Endothelial cell of umbilical vein (primary cell): ENCODE results near the gene DACT1. TPM values are rescaled to one million over a fixed set of nuclear protein-coding genes. Genes with fewer than 3 reads are reported as not detected.

Experiments used
- BruUV-seq: library from RNA; stranded (reverse); fragments of 400-500 nt; replicated peaks from 2 replicates; lab custom pipeline; 2021; lab: Mats Ljungman, UMichigan
- CTCF ChIA-PET: fragments of 300-600, 350-600 bp; sonication (Branson Sonifier 250); formaldehyde crosslinking; loops from one replicate; lab custom pipeline; 2021; ENCODE audit warnings: antibody characterized with exemption, inconsistent platforms; lab: Charles Lee
- POLR2A ChIA-PET: fragments of 300-600, 350-600 bp; sonication (Branson Sonifier 250); formaldehyde crosslinking; loops from one replicate; lab custom pipeline; 2021; ENCODE audit warnings: antibody characterized with exemption, inconsistent platforms; lab: Charles Lee
- DNase-seq: peaks from one replicate; pipeline ENCODE4 v3.0.0-alpha.2; 2011; ENCODE audit warnings: low read depth, low spot score
- FAIRE-seq: peaks from 2 replicates; lab custom pipeline; 2011; peaks lifted over from hg19 to GRCh38; lab: Jason Lieb, UNC
- H2AFZ ChIP-seq: 2 replicates; pipeline ENCODE4 v1.6.0; 2012; ENCODE audit warnings: low read depth, low read length, control low read depth, inconsistent platforms
- H3K27ac ChIP-seq: 2 replicates; pipeline ENCODE4 v1.5.1; 2011; ENCODE audit warnings: low read depth, mild to moderate bottlenecking, control low read depth, low read length, moderate library complexity; ENCODE audit not compliant: insufficient read depth
- H3K27me3 ChIP-seq, 2 experiments: 2 replicates each; pipeline versions ENCODE4 v1.6.0 to v1.6.1; 2011; ENCODE audit warnings: low read length in 2 of 2, mixed read lengths in 1 of 2; ENCODE audit not compliant: control insufficient read depth in 2 of 2, insufficient read depth in 2 of 2
- H3K36me3 ChIP-seq, 2 experiments: 2 replicates in 1 of 2; 3 replicates in 1 of 2; pipeline ENCODE4 v1.5.1; 2011; ENCODE audit warnings: low read length in 2 of 2, mild to moderate bottlenecking in 1 of 2, moderate library complexity in 1 of 2; ENCODE audit not compliant: control insufficient read depth in 2 of 2, insufficient read depth in 2 of 2; ENCODE audit errors: extremely low read depth in 1 of 2
- H3K4me1 ChIP-seq: 3 replicates; pipeline ENCODE4 v1.5.1; 2011; ENCODE audit warnings: mild to moderate bottlenecking, low read length; ENCODE audit not compliant: control insufficient read depth, insufficient read depth; ENCODE audit errors: extremely low read depth
- H3K4me2 ChIP-seq: 2 replicates; pipeline ENCODE4 v1.6.1; 2011; ENCODE audit warnings: low read length, control low read depth, mixed read lengths; ENCODE audit not compliant: insufficient read depth
- H3K4me3 ChIP-seq, 3 experiments: fragments of 200-600 bp in 1 of 3; sonication (generic), shearing (Covaris generic) in 1 of 3; replicated peaks in 1 of 3; 2 replicates each; pipeline ENCODE4 v1.5.1; 2011 to 2016; ENCODE audit warnings: control low read depth in 3 of 3, low read length in 3 of 3, mild to moderate bottlenecking in 2 of 3, inconsistent platforms in 1 of 3, low read depth in 1 of 3, moderate library complexity in 1 of 3; ENCODE audit not compliant: insufficient read depth in 1 of 3
- H3K79me2 ChIP-seq: 2 replicates; pipeline ENCODE4 v1.6.0; 2012; ENCODE audit warnings: low read length, inconsistent platforms; ENCODE audit not compliant: control insufficient read depth, insufficient read depth
- H3K9ac ChIP-seq: replicated peaks from 2 replicates; pipeline ENCODE3; 2011; ENCODE audit warnings: low read length, control low read depth; ENCODE audit not compliant: insufficient read depth; ENCODE audit errors: extremely low read depth
- H3K9me1 ChIP-seq: replicated peaks from 3 replicates; pipeline ENCODE4 v1.6.0; 2011; ENCODE audit warnings: mild to moderate bottlenecking, low read length; ENCODE audit not compliant: control insufficient read depth, insufficient read depth; ENCODE audit errors: extremely low read depth
- H3K9me3 ChIP-seq: replicated peaks from 2 replicates; pipeline ENCODE4 v1.5.1; 2012; ENCODE audit warnings: low read length, inconsistent platforms; ENCODE audit not compliant: control insufficient read depth, insufficient read depth
- H4K20me1 ChIP-seq: replicated peaks from 2 replicates; pipeline ENCODE3; 2011; ENCODE audit warnings: mild to moderate bottlenecking, low read length; ENCODE audit not compliant: control insufficient read depth, insufficient read depth; ENCODE audit errors: extremely low read depth
- EZH2 ChIP-seq: IDR thresholded peaks from 2 replicates; pipeline ENCODE4 v1.6.1; 2012; ENCODE audit warnings: borderline replicate concordance, low read depth, mild to moderate bottlenecking, moderate library complexity, low read length, inconsistent platforms; ENCODE audit not compliant: severe bottlenecking
- FOS ChIP-seq: IDR thresholded peaks from 2 replicates; pipeline ENCODE4 v1.6.1; 2011; ENCODE audit warnings: mild to moderate bottlenecking, low read length, moderate library complexity, borderline replicate concordance; ENCODE audit not compliant: insufficient read depth
- GATA2 ChIP-seq: IDR thresholded peaks from 2 replicates; pipeline ENCODE4 v1.7.0; 2011; ENCODE audit warnings: low read depth, mild to moderate bottlenecking, moderate library complexity, mixed read lengths, low read length; ENCODE audit not compliant: insufficient read length, insufficient read depth
- JUN ChIP-seq: IDR thresholded peaks from 2 replicates; pipeline ENCODE4 v1.6.1; 2011; ENCODE audit warnings: borderline replicate concordance, low read depth; ENCODE audit not compliant: insufficient read length, insufficient read depth
- MYC ChIP-seq: IDR thresholded peaks from one replicate; pipeline ENCODE4 v1.6.1; 2011; ENCODE audit warnings: mild to moderate bottlenecking, low read depth, low read length
- POLR2A ChIP-seq: IDR thresholded peaks from 2 replicates; pipeline ENCODE4 v1.6.1; 2012; ENCODE audit warnings: low read depth, mild to moderate bottlenecking, control low read depth, low read length
- POLR2AphosphoS5 ChIP-seq: IDR thresholded peaks from 2 replicates; pipeline ENCODE4 v1.6.1; 2012; ENCODE audit warnings: low read depth, mild to moderate bottlenecking, control low read depth, low read length, moderate library complexity; ENCODE audit not compliant: insufficient read depth
- dilution Hi-C: fragments of 300-500 bp; cut with MboI; formaldehyde crosslinking; loops from one replicate; pipeline ENCODE4 v1.15.0; 2019; ENCODE audit warnings: low sequenced_read_pairs; ENCODE audit not compliant: extremely low pct_ligation_motif_present
- intact Hi-C: fragments of 100-400 bp; cut with micrococcal nuclease; formaldehyde crosslinking; loops from one replicate; pipeline ENCODE4 v1.10.0; 2022
- polyA plus RNA-seq, 4 experiments: library from polyadenylated mRNA; depleted of rRNA in 3 of 4; stranded (reverse) in 3 of 4; unstranded in 1 of 4; fragments of >200 nt; gene quantifications; 2 replicates each; pipeline versions ENCODE4 v1.2.1 to v1.2.3, GENCODE V29; 2011 to 2012; ENCODE audit warnings: missing spikeins in 1 of 4
- total RNA-seq: library from RNA; stranded (reverse); gene quantifications from 2 replicates; pipeline ENCODE4 v1.2.3, GENCODE V29; 2021
- TF ChIP-seq, protein P1 (sequence below), 2 donors: IDR thresholded peaks; 1 replicate in 1 of 2; 2 replicates in 1 of 2; pipeline ENCODE4 v1.5.1; 2011; ENCODE audit warnings: low read length in 2 of 2, mild to moderate bottlenecking in 2 of 2, moderate library complexity in 2 of 2, control low read depth in 1 of 2, inconsistent platforms in 1 of 2, low read depth in 1 of 2; ENCODE audit not compliant: insufficient read depth in 1 of 2; ENCODE audit errors: extremely low read depth in 1 of 2
- TF ChIP-seq, protein P2 (sequence below): IDR thresholded peaks from 2 replicates; pipeline ENCODE4 v1.6.1; 2011; ENCODE audit not compliant: insufficient read depth, insufficient read length

DACT1 gene
- total and polyA plus RNA-seq, 2 donors (not counting 3 experiments of a cell fraction or from before 2014, with no cell fraction given) = 0.21 to 0.27 TPM

DNA sequence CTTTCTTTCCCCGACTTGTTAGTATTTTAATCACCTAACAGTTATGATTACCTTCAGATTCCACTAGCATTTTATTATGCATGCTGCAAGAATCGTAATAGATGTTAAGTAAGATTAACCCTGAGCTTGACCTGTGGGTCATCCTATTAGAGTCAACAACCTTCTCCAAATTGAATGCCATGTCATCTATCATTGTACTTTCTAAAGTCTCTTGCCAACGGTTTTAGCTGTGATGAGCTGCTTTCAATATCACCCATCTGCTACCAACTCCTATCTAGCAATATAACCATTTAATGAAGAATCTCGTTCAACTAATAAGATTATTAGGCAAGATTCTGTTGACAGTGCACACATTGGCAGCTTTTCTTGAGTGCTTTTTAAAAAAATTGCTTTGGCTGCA lies 33.7 kb downstream of the DACT1 start:
- ChIA-PET POLR2A (no interaction called here), CTCF (no interaction called here)
- H3K27me3 ChIP-seq = peaks cover 0 to 7% of the 10 kb centered on the region in 2 experiments
- intact Hi-C loops (no loop called here), dilution Hi-C loops (no loop called here)
- H3K4me2 ChIP-seq = no peak overlapping the region
- FAIRE-seq (no peak), DNase-seq (no peak)
- no peaks in the 10 kb centered on the region for H3K9me1 ChIP-seq
- H3K4me3 ChIP-seq = no peak overlapping the region
- H4K20me1 ChIP-seq = no peaks in the 10 kb centered on the region
- H3K9ac ChIP-seq = no peak overlapping the region
- no peaks in the 10 kb centered on the region for H3K9me3 ChIP-seq
- no peaks in the 10 kb centered on the region for H3K4me1 ChIP-seq
- H3K36me3 ChIP-seq = no peaks in the 10 kb centered on the region
- no peak overlapping the region for H3K27ac ChIP-seq
- TF ChIP-seq, protein P1, sequence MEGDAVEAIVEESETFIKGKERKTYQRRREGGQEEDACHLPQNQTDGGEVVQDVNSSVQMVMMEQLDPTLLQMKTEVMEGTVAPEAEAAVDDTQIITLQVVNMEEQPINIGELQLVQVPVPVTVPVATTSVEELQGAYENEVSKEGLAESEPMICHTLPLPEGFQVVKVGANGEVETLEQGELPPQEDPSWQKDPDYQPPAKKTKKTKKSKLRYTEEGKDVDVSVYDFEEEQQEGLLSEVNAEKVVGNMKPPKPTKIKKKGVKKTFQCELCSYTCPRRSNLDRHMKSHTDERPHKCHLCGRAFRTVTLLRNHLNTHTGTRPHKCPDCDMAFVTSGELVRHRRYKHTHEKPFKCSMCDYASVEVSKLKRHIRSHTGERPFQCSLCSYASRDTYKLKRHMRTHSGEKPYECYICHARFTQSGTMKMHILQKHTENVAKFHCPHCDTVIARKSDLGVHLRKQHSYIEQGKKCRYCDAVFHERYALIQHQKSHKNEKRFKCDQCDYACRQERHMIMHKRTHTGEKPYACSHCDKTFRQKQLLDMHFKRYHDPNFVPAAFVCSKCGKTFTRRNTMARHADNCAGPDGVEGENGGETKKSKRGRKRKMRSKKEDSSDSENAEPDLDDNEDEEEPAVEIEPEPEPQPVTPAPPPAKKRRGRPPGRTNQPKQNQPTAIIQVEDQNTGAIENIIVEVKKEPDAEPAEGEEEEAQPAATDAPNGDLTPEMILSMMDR (IDR thresholded peaks at IDR 0.05; ENCODE audit: extremely low read depth in 1 of 2, insufficient read depth in 1 of 2, low read depth in 1 of 2, low read length in 2 of 2) = no peak
- TF ChIP-seq GATA2 (no peak), EZH2 (no peak), MYC (no peak), POLR2A (no peak), POLR2AphosphoS5 (no peak), FOS (no peak), JUN (no peak)
- TF ChIP-seq, protein P2, sequence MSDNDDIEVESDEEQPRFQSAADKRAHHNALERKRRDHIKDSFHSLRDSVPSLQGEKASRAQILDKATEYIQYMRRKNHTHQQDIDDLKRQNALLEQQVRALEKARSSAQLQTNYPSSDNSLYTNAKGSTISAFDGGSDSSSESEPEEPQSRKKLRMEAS = no peak
- H2AFZ ChIP-seq = no peak overlapping the region
- BruUV-seq = no TSS peak
- H3K79me2 ChIP-seq = no peaks in the 10 kb centered on the region
